Thoracic aorta (tissue), 2 donors: Measurements from ENCODE around the gene HEATR5A. TPM values are rescaled to one million over a fixed set of nuclear protein-coding genes. Genes with fewer than 3 reads are reported as not detected.

Experiments
- ATAC-seq: fragments of 150-250 bp; one replicate; pipeline ENCODE4 v1.8.0; 2017; ENCODE audit warnings: low read depth; ENCODE audit not compliant: insufficient number of reproducible peaks, low FRiP score
- DNase-seq: peaks from one replicate; pipeline ENCODE4 v3.0.0-alpha.2; 2020; ENCODE audit warnings: low spot score
- H3K27ac ChIP-seq, 2 donors: fragments of 200-600 bp; sonication (generic); 1 replicate in 1 of 2; 2 replicates in 1 of 2; pipeline ENCODE4 v1.5.1; 2016; ENCODE audit warnings: mild to moderate bottlenecking in 2 of 2, moderate library complexity in 2 of 2
- H3K27me3 ChIP-seq: fragments of 200-600 bp; sonication (generic); replicated peaks from 2 replicates; pipeline ENCODE4 v1.6.0; 2016; ENCODE audit warnings: mild to moderate bottlenecking; ENCODE audit not compliant: insufficient read depth
- H3K36me3 ChIP-seq: fragments of 200-600 bp; sonication (generic); one replicate; pipeline ENCODE4 v1.5.1; 2016
- H3K4me1 ChIP-seq, 2 donors: fragments of 200-600 bp; sonication (generic); 1 replicate in 1 of 2; 2 replicates in 1 of 2; pipeline versions ENCODE4 v1.5.1 to v1.6.0; 2016; ENCODE audit warnings: low read depth in 2 of 2, mild to moderate bottlenecking in 1 of 2; ENCODE audit not compliant: control insufficient read depth in 1 of 2
- H3K4me3 ChIP-seq: fragments of 200-600 bp; sonication (generic); 2 replicates; pipeline ENCODE4 v1.5.1; 2016; ENCODE audit warnings: mild to moderate bottlenecking
- H3K9me3 ChIP-seq: fragments of 200-600 bp; sonication (generic); 2 replicates; pipeline ENCODE4 v1.5.1; 2016
- CTCF ChIP-seq: fragments of 200-600 bp; sonication (generic); IDR thresholded peaks from one replicate; pipeline ENCODE4 v1.5.1; 2019; ENCODE audit warnings: antibody characterized with exemption
- total RNA-seq, 2 donors: library from RNA; depleted of rRNA; stranded (reverse); fragments of >200 nt; gene quantifications; one replicate each; pipeline versions ENCODE4 v1.1.0 to v1.2.3, GENCODE V29; 2016

The HEATR5A gene
- total RNA-seq, 2 donors from 2014 or later: 39.1 to 43.6 TPM

DNA sequence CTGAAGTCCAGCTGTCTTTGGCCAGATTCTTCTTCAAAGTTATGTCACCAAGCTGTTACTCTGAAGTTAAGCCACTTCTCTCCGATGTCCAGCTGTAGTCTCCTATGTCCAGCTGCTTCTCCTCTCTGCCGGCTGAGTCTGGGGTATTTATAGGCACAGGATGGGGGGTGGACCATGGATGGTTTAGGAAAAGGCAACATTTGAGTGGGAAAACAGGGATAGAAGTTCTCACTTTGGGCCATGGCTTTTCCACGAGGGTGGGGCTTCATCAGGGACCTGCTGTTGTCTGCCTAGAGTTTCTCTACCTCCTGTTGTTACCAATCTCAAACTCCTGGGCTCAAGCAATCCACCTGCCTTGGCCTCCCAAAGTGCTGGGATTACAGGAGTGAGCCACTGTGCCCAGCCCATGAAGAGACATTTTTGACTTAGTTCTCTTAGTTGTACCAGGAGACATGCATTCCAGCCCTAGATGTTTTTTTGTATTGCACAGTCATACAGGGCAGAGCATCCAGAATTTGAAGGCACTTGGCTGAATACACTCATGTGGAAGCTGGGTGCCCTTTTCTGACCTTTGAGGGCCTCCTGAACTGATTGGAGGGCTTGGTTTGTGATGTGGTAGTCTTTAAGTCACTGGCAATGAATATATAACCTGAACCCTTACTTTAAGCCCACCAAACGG lies 132.9 kb downstream of the HEATR5A start:
- ATAC-seq: no peak
- Histone ChIP-seq H3K27me3 (no peaks in the 10 kb centered on the region), H3K4me1 (peaks cover 11 to 16% of the 10 kb centered on the region in 2 donors), H3K9me3 (no peaks in the 10 kb centered on the region), H3K27ac (no peak overlapping the region), H3K4me3 (no peak overlapping the region), H3K36me3 (no peaks in the 10 kb centered on the region)
- DNase-seq: no peak
- no peak for TF ChIP-seq CTCF

GRCh38 chr14:31286456-31287293 lies 133.7 kb downstream of the HEATR5A start:
- Histone ChIP-seq H3K36me3 (no peaks in the 10 kb centered on the region), H3K9me3 (no peaks in the 10 kb centered on the region), H3K27me3 (no peaks in the 10 kb centered on the region), H3K4me3 (no peak overlapping the region), H3K27ac (no peak overlapping the region), H3K4me1 (peaks cover 11 to 16% of the 10 kb centered on the region in 2 donors)
- ATAC-seq (no peak), DNase-seq (no peak)
- TF ChIP-seq CTCF: peak; percentile 34

GRCh38 chr14:31283578-31284252 lies 136.6 kb downstream of the HEATR5A start:
- H3K4me1 ChIP-seq: peaks cover 11 to 16% of the 10 kb centered on the region in 2 donors
- ATAC-seq (no peak), DNase-seq (no peak)
- no peaks in the 10 kb centered on the region for H3K9me3 ChIP-seq
- no peak for TF ChIP-seq CTCF
- H3K27me3 ChIP-seq: no peaks in the 10 kb centered on the region
- peak overlapping the region; percentile 31 for H3K4me3 ChIP-seq
- H3K36me3 ChIP-seq: no peaks in the 10 kb centered on the region
- H3K27ac ChIP-seq: peak overlapping the region; percentile 56 to 66

DNA sequence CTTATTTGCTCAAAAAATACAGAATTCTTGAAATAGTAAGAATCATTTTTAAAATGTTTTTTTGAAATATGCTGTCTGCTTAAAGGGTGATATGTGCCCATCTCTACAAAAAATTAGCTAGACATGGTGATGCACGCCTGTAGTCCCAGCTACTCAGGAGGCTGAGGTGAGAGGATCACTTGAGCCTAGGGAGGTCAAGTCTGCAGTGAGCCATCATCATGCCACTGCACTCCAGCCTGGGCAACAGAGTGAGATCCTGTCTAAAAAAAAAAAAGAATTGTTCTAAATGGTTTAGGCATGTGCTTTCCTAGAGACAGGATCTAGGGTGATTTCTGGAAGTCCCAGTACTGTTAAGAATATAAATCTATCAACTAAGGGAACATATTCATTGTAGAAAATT lies 137.2 kb downstream of the HEATR5A start:
- DNase-seq: no peak
- no peak for ATAC-seq
- Histone ChIP-seq H3K27ac (peak overlapping the region; percentile 56 to 66), H3K4me1 (peaks cover 11 to 16% of the 10 kb centered on the region in 2 donors), H3K4me3 (no peak overlapping the region), H3K27me3 (no peaks in the 10 kb centered on the region), H3K36me3 (no peaks in the 10 kb centered on the region), H3K9me3 (no peaks in the 10 kb centered on the region)
- TF ChIP-seq CTCF: no peak

- DNase-seq (no peak), ATAC-seq (no peak)
- no peaks in the 10 kb centered on the region for H3K36me3 ChIP-seq
- H3K9me3 ChIP-seq: no peaks in the 10 kb centered on the region
- no peak for TF ChIP-seq CTCF
- H3K4me3 ChIP-seq: no peak overlapping the region
- H3K27ac ChIP-seq: no peak overlapping the region
- no peaks in the 10 kb centered on the region for H3K27me3 ChIP-seq
- peaks cover 11 to 16% of the 10 kb centered on the region in 2 donors for H3K4me1 ChIP-seq
These were observed 139.5 kb downstream of the HEATR5A start for GRCh38 chr14:31280871-31281220.
